DOHH2 (cell line): ENCODE results near the gene ECHS1.

Experiments
- EZH2phosphoT487 ChIP-seq: fragments of 200-600 bp; sonication (generic); IDR thresholded peaks from 2 replicates; pipeline ENCODE4 v1.6.1; 2017; ENCODE audit warnings: borderline replicate concordance, mild to moderate bottlenecking, antibody characterized with exemption, low read length, moderate library complexity, mixed read lengths
- TF ChIP-seq, protein P1 (sequence below): fragments of 200-600 bp; sonication (generic); IDR thresholded peaks from one replicate; pipeline ENCODE4 v1.5.1; 2014; ENCODE audit warnings: antibody characterized with exemption, mild to moderate bottlenecking, low read depth, low read length; ENCODE audit not compliant: poor library complexity, severe bottlenecking

DNA sequence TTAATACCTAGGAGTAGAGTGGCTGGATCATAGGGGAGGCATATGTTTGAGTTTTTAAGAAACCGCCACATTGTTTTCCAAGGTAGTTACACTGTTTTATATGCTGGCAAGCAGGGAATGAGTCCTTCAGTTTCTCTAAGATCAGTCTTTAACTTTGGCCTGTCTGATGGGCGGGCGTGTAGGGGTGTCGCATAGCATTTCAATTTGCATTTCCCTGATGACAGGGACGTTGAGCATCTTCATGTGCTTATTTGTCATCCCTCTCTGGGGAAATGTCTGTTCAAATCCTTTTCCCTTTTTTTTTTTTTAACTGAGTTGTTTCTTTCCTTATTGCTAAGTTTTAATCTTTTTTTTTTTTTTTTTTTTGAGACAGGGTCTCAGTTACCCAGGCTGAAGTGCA lies 30.6 kb upstream of the ECHS1 start:
- TF ChIP-seq, protein P1, sequence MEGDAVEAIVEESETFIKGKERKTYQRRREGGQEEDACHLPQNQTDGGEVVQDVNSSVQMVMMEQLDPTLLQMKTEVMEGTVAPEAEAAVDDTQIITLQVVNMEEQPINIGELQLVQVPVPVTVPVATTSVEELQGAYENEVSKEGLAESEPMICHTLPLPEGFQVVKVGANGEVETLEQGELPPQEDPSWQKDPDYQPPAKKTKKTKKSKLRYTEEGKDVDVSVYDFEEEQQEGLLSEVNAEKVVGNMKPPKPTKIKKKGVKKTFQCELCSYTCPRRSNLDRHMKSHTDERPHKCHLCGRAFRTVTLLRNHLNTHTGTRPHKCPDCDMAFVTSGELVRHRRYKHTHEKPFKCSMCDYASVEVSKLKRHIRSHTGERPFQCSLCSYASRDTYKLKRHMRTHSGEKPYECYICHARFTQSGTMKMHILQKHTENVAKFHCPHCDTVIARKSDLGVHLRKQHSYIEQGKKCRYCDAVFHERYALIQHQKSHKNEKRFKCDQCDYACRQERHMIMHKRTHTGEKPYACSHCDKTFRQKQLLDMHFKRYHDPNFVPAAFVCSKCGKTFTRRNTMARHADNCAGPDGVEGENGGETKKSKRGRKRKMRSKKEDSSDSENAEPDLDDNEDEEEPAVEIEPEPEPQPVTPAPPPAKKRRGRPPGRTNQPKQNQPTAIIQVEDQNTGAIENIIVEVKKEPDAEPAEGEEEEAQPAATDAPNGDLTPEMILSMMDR = no peak
- no peak for TF ChIP-seq EZH2phosphoT487
